HepG2 (cell line): ENCODE data around the gene TET3. TPM values are rescaled to one million over a fixed set of nuclear protein-coding genes. Genes with fewer than 3 reads are reported as not detected.

ENCODE experiments used
- ISX ChIP-seq: sonication (generic); formaldehyde crosslinking; conservative IDR thresholded peaks from 2 replicates; pipeline ENCODE4 v1.5.0; 2020; ENCODE audit warnings: missing genetic modification reagents
- KAT8 ChIP-seq: IDR thresholded peaks from 2 replicates; pipeline ENCODE4 v1.6.1; 2016; ENCODE audit warnings: missing genetic modification reagents, missing compliant biosample characterization
- MXI1 ChIP-seq: IDR thresholded peaks from 3 replicates; pipeline ENCODE4 v1.6.1; 2012; ENCODE audit warnings: low read depth, low read length, inconsistent platforms, borderline replicate concordance
- THAP11 ChIP-seq: IDR thresholded peaks from 2 replicates; pipeline ENCODE4 v1.6.1; 2016; ENCODE audit warnings: missing biosample characterization, missing genetic modification reagents
- U2AF2 ChIP-seq: fragments of 200-400 bp; formaldehyde crosslinking; IDR thresholded peaks from 2 replicates; pipeline ENCODE4 v1.6.1; 2017; ENCODE audit warnings: low read depth, mild to moderate bottlenecking, low read length
- YY1 ChIP-seq: IDR thresholded peaks from 2 replicates; pipeline ENCODE4 v1.6.1; 2011; ENCODE audit warnings: low read length, low read depth, moderate library complexity, mild to moderate bottlenecking; ENCODE audit not compliant: insufficient read depth, insufficient replicate concordance
- ZBTB7A ChIP-seq: sonication (generic); formaldehyde crosslinking; IDR thresholded peaks from 2 replicates; pipeline ENCODE4 v1.8.0; 2022; ENCODE audit warnings: mild to moderate bottlenecking, missing genetic modification reagents
- ZEB1 ChIP-seq: IDR thresholded peaks from 2 replicates; pipeline ENCODE4 v1.6.1; 2012; ENCODE audit warnings: mild to moderate bottlenecking, low read depth, inconsistent platforms; ENCODE audit not compliant: insufficient replicate concordance
- ZNF264 ChIP-seq: sonication (generic); formaldehyde crosslinking; IDR thresholded peaks from 2 replicates; pipeline ENCODE4 v1.4.0; 2020; ENCODE audit warnings: missing genetic modification reagents
- ZNF589 ChIP-seq: sonication (generic); formaldehyde crosslinking; conservative IDR thresholded peaks from 2 replicates; pipeline ENCODE4 v1.8.0; 2022; ENCODE audit warnings: mild to moderate bottlenecking, moderate library complexity, missing genetic modification reagents
- ZNF616 ChIP-seq: sonication (generic); formaldehyde crosslinking; IDR thresholded peaks from 2 replicates; pipeline ENCODE4 v1.5.0; 2020; ENCODE audit warnings: low read depth, mild to moderate bottlenecking, missing genetic modification reagents
- ZNF761 ChIP-seq: sonication (generic); formaldehyde crosslinking; conservative IDR thresholded peaks from 2 replicates; pipeline ENCODE4 v1.4.0; 2020; ENCODE audit warnings: mild to moderate bottlenecking, missing genetic modification reagents
- ZNF850 ChIP-seq: sonication (generic); formaldehyde crosslinking; conservative IDR thresholded peaks from 2 replicates; pipeline ENCODE4 v1.9.0; 2021; ENCODE audit warnings: mild to moderate bottlenecking, missing genetic modification reagents
- ZSCAN21 ChIP-seq: sonication (generic); formaldehyde crosslinking; IDR thresholded peaks from 2 replicates; pipeline ENCODE4 v1.8.0; 2022; ENCODE audit warnings: mild to moderate bottlenecking, missing genetic modification reagents, moderate library complexity, borderline replicate concordance
- ZSCAN29 ChIP-seq: sonication (generic); formaldehyde crosslinking; conservative IDR thresholded peaks from 2 replicates; pipeline ENCODE4 v1.4.0; 2020; ENCODE audit warnings: mild to moderate bottlenecking, missing genetic modification reagents
- polyA plus RNA-seq, 8 experiments: library from polyadenylated mRNA; depleted of rRNA in 3 of 8; stranded (reverse) in 7 of 8; unstranded in 1 of 8; fragments of >200 nt; fragmentation: Illumina TruSeq in 4 of 8; extraction: Trizol in 4 of 8; gene quantifications; 2 replicates each; pipeline versions ENCODE4 v1.2.1 to v1.2.3, GENCODE V29; 2011 to 2016; ENCODE audit warnings: low read depth in 4 of 8, missing spikeins in 1 of 8, mixed read lengths in 1 of 8; ENCODE audit not compliant: insufficient read depth in 1 of 8
- total RNA-seq, 5 experiments: library from RNA; depleted of rRNA; stranded (reverse); fragments of >200 nt; fragmentation: Illumina TruSeq; extraction: Trizol; gene quantifications; 2 replicates each; pipeline ENCODE4 v1.2.3, GENCODE V29; 2016; ENCODE audit warnings: low read depth in 1 of 5
- TF ChIP-seq, protein P1 (sequence below): sonication (generic); formaldehyde crosslinking; IDR thresholded peaks from 2 replicates; pipeline ENCODE4 v1.8.0; 2022; ENCODE audit warnings: missing genetic modification reagents, mild to moderate bottlenecking, borderline replicate concordance
- TF ChIP-seq, protein P2 (sequence below): sonication (generic); formaldehyde crosslinking; IDR thresholded peaks from 2 replicates; pipeline ENCODE4 v1.4.0; 2020; ENCODE audit warnings: mild to moderate bottlenecking, low read depth, missing genetic modification reagents
- TF ChIP-seq, protein P3 (sequence below): fragments of 450-650 bp; IDR thresholded peaks from 2 replicates; pipeline ENCODE4 v1.6.1; 2016
- TF ChIP-seq, protein P4 (sequence below): IDR thresholded peaks from 2 replicates; pipeline ENCODE4 v1.6.1; 2016; ENCODE audit warnings: control low read depth
- TF ChIP-seq, protein P5 (sequence below): sonication (generic); formaldehyde crosslinking; IDR thresholded peaks from 2 replicates; pipeline ENCODE4 v1.5.0; 2020; ENCODE audit warnings: mild to moderate bottlenecking, missing genetic modification reagents, moderate library complexity
- TF ChIP-seq, protein P6 (sequence below): sonication (generic); formaldehyde crosslinking; IDR thresholded peaks from 2 replicates; pipeline ENCODE4 v1.5.0; 2020; ENCODE audit warnings: missing genetic modification reagents

The TET3 gene
- total and polyA plus RNA-seq, 2 of the 13 experiments (the other 11 are each of a cell fraction or from before 2014, with no cell fraction given) = 4.3 to 6.8 TPM

DNA sequence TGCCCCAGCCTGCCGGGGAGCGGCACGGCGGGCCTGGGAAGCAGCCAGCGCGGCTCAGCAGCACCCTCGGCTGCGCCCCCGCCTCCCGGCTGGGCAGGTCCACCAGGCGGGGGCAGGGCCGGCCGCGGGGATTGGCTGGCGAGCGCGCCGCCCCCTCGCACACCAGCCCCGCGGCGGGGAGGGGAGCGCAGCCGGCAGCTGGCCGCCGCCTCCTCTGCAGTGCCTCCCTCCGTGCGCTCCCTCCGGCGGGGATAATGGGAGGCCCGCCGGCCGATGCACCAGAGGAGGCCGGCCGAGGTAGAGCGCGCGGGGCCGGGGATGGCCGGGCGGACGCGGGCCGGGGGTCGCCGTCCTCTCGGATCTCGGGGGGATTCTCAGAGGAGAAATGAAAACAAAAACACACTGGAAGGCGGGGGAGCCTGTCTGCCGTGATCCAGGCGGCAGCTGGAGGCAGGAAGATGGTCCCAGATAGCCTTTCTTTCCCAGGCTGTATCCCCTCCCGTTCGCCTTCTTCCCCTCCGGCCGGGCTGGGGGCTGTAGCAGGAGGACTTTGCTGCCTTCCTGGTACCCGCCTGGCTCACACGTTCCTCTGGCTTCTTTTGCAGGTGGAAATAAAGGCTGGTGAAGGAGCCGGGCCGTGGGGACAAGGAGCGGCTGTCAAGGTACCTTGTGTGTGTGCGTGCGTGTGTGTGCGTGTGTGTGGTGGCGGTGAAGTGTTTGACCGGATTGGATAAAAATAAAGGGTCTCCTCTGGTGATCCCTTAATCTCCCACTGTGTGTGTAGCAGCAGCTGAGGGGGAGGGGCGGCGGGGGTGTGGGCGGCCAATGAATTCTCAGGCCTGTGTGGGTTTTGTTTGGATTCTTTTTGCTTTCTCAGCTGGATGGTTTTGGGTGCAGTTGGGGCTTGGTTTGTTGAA is 18.1 kb downstream of the TET3 start (continued):
- TF ChIP-seq, protein P1, sequence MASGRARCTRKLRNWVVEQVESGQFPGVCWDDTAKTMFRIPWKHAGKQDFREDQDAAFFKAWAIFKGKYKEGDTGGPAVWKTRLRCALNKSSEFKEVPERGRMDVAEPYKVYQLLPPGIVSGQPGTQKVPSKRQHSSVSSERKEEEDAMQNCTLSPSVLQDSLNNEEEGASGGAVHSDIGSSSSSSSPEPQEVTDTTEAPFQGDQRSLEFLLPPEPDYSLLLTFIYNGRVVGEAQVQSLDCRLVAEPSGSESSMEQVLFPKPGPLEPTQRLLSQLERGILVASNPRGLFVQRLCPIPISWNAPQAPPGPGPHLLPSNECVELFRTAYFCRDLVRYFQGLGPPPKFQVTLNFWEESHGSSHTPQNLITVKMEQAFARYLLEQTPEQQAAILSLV (CRISPR knock-in tag) = peak; percentile 45; the same call in 1 of the 2 replicates
- TF ChIP-seq ISX (CRISPR knock-in tag) (no peak), THAP11 (no peak), ZBTB7A (CRISPR knock-in tag) (no peak), KAT8 (CRISPR knock-in tag) (no peak), ZNF616 (CRISPR knock-in tag) (no peak), ZNF264 (CRISPR knock-in tag) (no peak), ZNF761 (CRISPR knock-in tag) (no peak), ZSCAN21 (CRISPR knock-in tag) (0 out of 2 replicates have a peak, but pooled peaks have one; percentile 30), ZNF850 (CRISPR knock-in tag) (no peak), ZNF589 (CRISPR knock-in tag) (no peak), YY1 (peak; percentile 48), ZSCAN29 (no peak), ZEB1 (no peak), MXI1 (peak; percentile 51; the same call in 1 of the 3 replicates), U2AF2 (no peak)
- TF ChIP-seq, protein P2, sequence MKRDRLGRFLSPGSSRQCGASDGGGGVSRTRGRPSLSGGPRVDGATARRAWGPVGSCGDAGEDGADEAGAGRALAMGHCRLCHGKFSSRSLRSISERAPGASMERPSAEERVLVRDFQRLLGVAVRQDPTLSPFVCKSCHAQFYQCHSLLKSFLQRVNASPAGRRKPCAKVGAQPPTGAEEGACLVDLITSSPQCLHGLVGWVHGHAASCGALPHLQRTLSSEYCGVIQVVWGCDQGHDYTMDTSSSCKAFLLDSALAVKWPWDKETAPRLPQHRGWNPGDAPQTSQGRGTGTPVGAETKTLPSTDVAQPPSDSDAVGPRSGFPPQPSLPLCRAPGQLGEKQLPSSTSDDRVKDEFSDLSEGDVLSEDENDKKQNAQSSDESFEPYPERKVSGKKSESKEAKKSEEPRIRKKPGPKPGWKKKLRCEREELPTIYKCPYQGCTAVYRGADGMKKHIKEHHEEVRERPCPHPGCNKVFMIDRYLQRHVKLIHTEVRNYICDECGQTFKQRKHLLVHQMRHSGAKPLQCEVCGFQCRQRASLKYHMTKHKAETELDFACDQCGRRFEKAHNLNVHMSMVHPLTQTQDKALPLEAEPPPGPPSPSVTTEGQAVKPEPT (CRISPR knock-in tag) = no peak
- TF ChIP-seq, protein P3, sequence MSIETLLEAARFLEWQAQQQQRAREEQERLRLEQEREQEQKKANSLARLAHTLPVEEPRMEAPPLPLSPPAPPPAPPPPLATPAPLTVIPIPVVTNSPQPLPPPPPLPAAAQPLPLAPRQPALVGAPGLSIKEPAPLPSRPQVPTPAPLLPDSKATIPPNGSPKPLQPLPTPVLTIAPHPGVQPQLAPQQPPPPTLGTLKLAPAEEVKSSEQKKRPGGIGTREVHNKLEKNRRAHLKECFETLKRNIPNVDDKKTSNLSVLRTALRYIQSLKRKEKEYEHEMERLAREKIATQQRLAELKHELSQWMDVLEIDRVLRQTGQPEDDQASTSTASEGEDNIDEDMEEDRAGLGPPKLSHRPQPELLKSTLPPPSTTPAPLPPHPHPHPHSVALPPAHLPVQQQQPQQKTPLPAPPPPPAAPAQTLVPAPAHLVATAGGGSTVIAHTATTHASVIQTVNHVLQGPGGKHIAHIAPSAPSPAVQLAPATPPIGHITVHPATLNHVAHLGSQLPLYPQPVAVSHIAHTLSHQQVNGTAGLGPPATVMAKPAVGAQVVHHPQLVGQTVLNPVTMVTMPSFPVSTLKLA = no peak
- TF ChIP-seq, protein P4, sequence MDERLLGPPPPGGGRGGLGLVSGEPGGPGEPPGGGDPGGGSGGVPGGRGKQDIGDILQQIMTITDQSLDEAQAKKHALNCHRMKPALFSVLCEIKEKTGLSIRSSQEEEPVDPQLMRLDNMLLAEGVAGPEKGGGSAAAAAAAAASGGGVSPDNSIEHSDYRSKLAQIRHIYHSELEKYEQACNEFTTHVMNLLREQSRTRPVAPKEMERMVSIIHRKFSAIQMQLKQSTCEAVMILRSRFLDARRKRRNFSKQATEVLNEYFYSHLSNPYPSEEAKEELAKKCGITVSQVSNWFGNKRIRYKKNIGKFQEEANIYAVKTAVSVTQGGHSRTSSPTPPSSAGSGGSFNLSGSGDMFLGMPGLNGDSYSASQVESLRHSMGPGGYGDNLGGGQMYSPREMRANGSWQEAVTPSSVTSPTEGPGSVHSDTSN (CRISPR knock-in tag) = no peak
- TF ChIP-seq, protein P5, sequence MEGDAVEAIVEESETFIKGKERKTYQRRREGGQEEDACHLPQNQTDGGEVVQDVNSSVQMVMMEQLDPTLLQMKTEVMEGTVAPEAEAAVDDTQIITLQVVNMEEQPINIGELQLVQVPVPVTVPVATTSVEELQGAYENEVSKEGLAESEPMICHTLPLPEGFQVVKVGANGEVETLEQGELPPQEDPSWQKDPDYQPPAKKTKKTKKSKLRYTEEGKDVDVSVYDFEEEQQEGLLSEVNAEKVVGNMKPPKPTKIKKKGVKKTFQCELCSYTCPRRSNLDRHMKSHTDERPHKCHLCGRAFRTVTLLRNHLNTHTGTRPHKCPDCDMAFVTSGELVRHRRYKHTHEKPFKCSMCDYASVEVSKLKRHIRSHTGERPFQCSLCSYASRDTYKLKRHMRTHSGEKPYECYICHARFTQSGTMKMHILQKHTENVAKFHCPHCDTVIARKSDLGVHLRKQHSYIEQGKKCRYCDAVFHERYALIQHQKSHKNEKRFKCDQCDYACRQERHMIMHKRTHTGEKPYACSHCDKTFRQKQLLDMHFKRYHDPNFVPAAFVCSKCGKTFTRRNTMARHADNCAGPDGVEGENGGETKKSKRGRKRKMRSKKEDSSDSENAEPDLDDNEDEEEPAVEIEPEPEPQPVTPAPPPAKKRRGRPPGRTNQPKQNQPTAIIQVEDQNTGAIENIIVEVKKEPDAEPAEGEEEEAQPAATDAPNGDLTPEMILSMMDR = peak; percentile 41; the same call in 1 of the 2 replicates
- TF ChIP-seq, protein P6, sequence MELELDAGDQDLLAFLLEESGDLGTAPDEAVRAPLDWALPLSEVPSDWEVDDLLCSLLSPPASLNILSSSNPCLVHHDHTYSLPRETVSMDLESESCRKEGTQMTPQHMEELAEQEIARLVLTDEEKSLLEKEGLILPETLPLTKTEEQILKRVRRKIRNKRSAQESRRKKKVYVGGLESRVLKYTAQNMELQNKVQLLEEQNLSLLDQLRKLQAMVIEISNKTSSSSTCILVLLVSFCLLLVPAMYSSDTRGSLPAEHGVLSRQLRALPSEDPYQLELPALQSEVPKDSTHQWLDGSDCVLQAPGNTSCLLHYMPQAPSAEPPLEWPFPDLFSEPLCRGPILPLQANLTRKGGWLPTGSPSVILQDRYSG (CRISPR knock-in tag) = no peak
